HG02798 (cell line): ENCODE results near the gene KLHL6.
"Not testable (repeated sequence)": the region's sequence is repeated elsewhere in the genome, so short reads cannot be mapped to it uniquely, and the experiment has no call there.

Source experiments
- ATAC-seq: cut with Tn5 transposase; IDR thresholded peaks from one replicate; pipeline ENCODE4 v1.9.1; 2021; ENCODE audit warnings: mild to moderate bottlenecking; ENCODE audit not compliant: unreplicated experiment, poor library complexity

The KLHL6 gene

DNA sequence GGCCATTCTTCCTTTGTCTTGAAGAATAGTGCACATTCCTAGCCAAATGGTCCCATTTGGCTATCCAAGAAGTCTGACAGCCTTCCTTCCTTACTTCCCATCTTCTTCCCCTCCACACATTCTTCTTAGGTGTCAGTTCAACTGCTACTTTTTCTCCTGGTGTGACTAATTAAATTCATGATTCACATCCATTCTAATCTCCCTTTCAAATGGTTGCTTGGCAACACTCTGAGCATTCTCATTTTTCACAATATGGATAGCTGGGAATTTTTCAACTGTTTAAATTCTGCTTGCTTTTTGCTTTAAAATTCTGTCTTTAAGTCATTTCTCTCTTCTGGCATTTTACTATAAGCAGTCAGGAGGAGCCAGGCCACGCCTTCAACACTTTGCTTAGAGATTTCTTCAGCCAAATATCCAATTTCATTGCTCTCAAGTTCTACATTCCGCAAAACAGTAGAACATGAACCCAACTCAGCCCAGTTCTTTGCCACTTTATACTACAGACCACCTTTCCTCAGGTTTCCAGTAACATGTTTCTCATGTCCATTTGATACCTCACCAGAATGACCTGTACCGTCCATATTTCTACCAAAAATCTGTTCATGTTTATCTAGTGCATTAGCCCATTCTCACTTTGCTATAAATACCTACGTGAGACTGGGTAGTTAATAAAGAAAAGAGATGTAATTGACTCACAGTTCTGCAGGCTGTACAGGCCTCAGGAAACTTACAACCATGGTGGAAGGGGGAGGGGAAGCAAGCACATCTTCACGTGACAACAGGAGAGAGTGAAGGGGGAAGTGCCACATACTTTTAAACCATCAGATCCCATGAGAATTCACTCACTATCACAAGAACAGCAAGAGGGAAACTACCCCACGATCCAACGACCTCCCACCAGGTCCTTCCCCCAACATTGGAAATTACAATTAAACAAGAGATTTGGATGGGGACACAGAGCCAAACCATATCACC is 95.1 kb downstream of the KLHL6 start:
- no peak for ATAC-seq

- no peak for ATAC-seq
These were observed 100.4 kb downstream of the KLHL6 start for GRCh38 chr3:183455089-183455488.

DNA sequence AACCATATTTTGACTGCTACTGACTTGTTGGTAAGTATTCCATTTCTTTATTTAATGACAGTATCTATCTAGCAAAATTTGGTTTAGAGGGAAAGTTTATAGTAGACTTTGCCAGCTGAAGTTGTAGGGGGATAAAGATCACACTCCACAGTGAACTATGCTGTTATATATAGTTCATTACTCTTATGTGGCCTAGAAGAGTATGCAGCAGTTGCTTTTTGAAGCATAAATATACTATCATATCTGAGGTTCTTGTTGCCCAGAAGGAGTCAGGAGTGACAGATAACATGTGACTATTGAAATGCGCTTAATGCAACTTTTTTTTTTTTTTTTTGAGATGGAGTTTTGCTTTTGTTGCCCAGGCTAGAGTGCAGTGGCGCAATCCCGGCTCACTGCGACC is 101.4 kb downstream of the KLHL6 start:
- ATAC-seq: no peak

DNA sequence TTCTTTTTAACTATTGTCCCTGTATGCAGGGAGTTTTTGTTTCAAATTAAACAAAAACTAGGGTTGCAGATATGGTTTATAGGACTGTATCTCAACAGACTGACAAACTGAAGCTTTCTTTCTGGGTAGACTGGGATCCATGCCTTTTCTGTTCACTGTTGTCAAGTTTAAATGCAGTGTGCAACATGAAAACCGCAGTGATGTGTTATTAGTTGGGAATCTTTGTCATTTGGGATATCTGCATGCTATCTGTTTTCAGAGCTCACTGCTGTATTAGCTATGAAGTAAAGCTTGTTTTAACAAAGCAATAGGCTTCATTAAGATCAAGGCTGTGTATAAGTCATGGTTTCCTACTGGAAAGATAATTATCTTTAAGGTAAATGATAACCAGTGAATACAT is 105.7 kb downstream of the KLHL6 start:
- ATAC-seq: no peak

GRCh38 chr3:183449391-183449790 is 106.1 kb downstream of the KLHL6 start:
- no peak for ATAC-seq

GRCh38 chr3:183448369-183449128 is 107.0 kb downstream of the KLHL6 start:
- no peak for ATAC-seq

DNA sequence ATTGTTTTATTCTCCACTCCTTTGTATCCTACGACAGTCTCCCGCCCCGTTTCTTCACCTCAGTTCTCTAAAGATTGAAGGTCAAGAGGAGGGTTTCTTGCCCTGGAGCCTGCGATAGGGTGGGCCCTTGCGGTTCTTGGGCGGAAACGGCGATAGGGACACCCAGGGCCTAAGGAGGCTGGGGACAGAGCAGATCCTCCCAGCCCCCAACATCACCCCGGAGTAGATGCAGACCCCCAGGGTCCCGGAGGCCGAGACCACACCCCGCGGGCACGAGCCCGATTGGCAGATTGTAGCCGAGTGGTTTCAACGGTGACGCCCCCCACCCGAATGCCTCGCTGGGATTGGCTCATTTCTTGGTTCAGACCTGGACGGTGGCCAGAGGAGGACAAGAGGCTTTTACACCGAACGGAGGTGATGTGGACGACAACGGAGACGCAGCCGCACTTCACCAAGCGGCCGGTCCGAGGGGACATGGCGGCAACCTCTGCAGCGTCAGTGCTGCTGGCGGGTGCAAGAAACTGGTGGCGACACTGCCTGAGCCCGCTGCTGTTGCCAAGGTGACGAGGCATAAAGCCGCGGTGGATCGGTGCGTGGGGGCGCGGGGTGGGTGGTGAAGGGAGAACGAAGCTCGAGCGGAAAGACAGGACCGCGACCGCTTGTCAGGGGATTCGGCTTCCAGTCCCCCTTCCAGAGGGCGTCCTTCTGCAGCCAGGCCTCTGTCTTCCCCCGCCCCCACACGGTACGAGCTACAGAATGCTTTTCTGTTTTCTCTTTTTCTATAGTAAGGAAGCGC is 108.1 kb downstream of the KLHL6 start:
- peak; percentile 87 for ATAC-seq

DNA sequence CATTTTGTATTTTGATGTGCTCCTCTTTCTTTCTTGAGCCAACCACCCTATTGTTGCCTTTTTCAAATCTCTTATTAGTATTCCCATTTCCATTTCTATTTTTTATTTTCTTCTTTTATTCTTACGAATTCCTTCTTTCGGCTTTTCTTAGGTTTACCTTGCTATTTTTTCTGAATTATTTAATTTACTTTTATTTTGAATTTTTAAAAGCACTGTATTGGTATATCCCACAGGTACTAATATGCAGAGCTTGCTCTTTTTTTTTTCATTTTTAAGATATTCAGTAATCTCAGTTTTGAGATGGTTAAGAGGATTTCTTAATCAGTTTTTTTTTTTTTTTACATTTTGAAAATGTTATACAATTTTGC is 108.7 kb downstream of the KLHL6 start:
- no peak for ATAC-seq

DNA sequence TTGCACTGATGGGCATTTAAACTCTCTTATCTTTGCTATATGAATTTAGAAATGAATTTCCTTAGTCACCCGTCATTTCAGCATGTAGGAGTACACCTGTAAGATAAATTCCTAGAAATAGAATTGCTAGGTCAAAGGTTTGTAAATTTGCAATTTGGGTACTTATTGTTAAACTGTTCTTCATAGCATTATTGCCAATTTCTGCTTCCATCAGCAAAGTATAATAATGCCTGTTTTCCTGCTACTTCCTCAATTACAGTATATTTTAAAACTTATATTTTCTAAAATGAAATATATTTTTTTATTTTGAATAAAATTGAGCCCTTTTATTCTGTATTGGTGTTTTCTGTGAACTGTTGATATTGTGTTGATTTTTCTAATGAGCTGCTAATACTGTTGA is 110.8 kb downstream of the KLHL6 start:
- no peak for ATAC-seq

DNA sequence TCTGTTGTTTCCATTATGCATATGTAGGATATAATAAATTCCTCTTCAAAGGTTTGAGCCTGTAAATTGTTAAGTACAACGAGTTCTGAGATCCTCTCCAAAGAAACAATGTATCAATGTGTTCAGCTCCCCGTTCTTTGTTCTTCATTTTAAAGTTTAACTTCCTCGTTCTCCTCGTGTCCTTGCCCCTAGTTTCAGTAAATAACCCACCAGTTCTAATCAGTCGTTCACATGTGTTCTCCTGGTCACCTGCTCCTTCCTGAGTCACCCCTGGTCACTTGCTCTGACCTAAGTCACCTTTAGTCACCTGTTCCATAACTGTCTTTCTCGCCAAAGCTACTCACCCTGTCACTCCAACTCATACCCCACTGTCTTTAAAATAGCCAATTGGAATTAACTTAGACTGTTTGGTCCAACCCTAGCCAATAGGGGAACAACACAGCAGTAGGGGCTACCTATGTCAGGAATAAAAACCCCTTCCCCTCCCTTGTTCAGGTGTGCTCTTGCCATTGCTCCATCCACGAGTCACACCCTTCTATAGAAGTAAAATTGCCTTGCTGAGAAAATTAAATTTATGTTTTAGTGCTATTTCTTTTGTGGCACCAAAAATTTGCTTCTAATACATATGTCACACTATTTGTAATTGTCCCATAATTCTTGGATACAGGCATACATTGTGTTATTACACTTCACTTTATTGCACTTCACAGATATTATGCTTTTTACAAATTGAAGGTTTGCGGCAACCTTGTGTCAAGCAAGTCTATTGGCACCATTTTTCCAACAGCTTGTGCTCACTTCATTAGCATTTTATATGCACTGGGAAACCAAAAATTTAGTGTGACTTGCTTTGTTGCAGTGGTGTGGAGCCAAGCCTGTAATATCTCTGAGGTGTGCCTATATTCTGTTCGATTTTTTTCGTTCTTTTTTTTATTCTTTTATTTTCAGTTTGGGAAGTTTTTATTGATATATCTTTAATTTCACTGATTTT is 111.8 kb downstream of the KLHL6 start:
- no peak for ATAC-seq

- ATAC-seq: no peak
These were observed 112.5 kb downstream of the KLHL6 start for GRCh38 chr3:183442994-183443393.

DNA sequence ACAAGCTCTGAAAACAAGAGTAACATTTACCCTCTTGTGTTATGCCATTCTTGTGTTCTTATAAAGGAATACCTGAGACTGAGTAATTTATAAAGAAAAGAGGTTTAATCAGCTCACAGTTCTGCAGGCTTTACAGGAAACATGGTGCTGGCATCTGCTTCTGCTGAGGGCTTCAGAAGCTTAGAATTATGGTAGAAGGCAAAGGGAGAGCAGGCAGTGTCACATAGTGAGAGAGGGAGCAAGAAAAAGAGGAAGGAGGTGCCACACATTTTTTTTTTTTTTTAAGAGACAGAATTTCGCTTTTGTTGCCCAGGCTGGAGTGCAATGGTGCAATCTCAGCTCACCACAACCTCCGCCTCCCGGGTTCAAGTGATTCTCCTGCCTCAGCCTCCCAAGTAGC is 115.0 kb downstream of the KLHL6 start:
- ATAC-seq: not testable (repeated sequence)

GRCh38 chr3:183439515-183439914 is 116.0 kb downstream of the KLHL6 start:
- no peak for ATAC-seq

- no peak for ATAC-seq
These were observed 116.8 kb downstream of the KLHL6 start for GRCh38 chr3:183438735-183439134.

GRCh38 chr3:183437666-183438564 is 117.6 kb downstream of the KLHL6 start:
- no peak for ATAC-seq
